ENCODE measurements around the gene MRPL37. TPM values are rescaled to one million over a fixed set of nuclear protein-coding genes. Genes with fewer than 3 reads are reported as not detected.

The MRPL37 gene
- 78.9 and 79.5 TPM in 2 replicates for total RNA-seq

DNA sequence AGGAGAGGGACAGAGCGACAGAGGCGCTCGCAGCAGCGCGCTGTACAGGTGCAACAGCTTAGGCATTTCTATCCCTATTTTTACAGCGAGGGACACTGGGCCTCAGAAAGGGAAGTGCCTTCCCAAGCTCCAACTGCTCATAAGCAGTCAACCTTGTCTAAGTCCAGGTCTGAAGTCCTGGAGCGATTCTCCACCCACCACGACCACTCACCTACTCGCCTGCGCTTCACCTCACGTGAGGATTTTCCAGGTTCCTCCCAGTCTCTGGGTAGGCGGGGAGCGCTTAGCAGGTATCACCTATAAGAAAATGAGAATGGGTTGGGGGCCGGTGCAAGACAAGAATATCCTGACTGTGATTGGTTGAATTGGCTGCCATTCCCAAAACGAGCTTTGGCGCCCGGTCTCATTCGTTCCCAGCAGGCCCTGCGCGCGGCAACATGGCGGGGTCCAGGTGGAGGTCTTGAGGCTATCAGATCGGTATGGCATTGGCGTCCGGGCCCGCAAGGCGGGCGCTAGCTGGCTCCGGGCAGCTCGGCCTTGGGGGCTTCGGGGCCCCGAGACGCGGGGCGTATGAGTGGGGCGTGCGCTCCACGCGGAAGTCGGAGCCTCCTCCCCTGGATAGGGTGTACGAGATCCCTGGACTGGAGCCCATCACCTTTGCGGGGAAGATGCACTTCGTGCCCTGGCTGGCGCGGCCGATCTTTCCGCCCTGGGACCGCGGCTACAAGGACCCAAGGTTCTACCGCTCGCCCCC lies at the start of gene MRPL37, which contains the start of gene CYB5RL:
MRPL37 (plus strand) TSS at position 403 of the 754 bp plus-strand sequence; CDS start at position 480, 77 bp downstream.
CYB5RL (minus strand) TSS at position 266 of the 754 bp plus-strand sequence. CDS start 4,414 bp downstream, outside the sequence.
- DNase-seq (ENCODE audit: low read depth), result peak; percentile 96
- TF ChIP-seq, protein P1, sequence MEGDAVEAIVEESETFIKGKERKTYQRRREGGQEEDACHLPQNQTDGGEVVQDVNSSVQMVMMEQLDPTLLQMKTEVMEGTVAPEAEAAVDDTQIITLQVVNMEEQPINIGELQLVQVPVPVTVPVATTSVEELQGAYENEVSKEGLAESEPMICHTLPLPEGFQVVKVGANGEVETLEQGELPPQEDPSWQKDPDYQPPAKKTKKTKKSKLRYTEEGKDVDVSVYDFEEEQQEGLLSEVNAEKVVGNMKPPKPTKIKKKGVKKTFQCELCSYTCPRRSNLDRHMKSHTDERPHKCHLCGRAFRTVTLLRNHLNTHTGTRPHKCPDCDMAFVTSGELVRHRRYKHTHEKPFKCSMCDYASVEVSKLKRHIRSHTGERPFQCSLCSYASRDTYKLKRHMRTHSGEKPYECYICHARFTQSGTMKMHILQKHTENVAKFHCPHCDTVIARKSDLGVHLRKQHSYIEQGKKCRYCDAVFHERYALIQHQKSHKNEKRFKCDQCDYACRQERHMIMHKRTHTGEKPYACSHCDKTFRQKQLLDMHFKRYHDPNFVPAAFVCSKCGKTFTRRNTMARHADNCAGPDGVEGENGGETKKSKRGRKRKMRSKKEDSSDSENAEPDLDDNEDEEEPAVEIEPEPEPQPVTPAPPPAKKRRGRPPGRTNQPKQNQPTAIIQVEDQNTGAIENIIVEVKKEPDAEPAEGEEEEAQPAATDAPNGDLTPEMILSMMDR (IDR thresholded peaks at IDR 0.05; ENCODE audit: insufficient read depth, low read depth, low read length), result no peak
- peak within 1 kb of the TSS; percentile 87 for H3K4me3 ChIP-seq (ENCODE audit: low read depth, low read length)

DNA sequence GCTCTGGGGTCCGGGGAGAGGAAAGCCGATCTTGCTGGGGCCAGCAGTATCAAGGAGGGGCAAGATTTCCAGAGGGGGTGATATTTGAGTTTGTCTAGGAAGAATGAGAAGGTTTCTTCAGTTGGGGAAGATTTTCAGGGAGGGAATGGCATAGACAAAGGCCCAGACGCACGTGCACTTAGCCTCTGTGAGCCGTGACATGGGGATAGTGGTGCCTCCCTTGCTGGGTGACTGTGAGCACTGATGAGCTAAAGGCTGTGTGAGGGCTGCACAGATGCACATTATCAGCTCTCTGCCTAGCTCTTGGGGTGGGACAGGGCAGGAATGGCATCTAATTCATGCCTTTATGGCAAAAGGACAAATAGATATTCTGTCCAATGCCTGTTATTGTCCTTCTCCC lies 49.0 kb upstream of the MRPL37 start:
- H3K4me3 ChIP-seq (ENCODE audit: low read depth, low read length), result no peak overlapping the region
- TF ChIP-seq, protein P1 (IDR thresholded peaks at IDR 0.05; ENCODE audit: insufficient read depth, low read depth, low read length), result no peak
- no peak for DNase-seq (ENCODE audit: low read depth)

- TF ChIP-seq, protein P1 (IDR thresholded peaks at IDR 0.05; ENCODE audit: insufficient read depth, low read depth, low read length), result no peak
- no peak within 1 kb of the TSS for H3K4me3 ChIP-seq (ENCODE audit: low read depth, low read length)
- no peak for DNase-seq (ENCODE audit: low read depth)
Observed at GRCh38 chr1:54152696-54153095, 47.3 kb upstream of the MRPL37 start, which contains the start of gene CDCP2. CDCP2 (minus strand) TSS chr1:54153000; CDS start chr1:54152922, 78 bp downstream.

DNA sequence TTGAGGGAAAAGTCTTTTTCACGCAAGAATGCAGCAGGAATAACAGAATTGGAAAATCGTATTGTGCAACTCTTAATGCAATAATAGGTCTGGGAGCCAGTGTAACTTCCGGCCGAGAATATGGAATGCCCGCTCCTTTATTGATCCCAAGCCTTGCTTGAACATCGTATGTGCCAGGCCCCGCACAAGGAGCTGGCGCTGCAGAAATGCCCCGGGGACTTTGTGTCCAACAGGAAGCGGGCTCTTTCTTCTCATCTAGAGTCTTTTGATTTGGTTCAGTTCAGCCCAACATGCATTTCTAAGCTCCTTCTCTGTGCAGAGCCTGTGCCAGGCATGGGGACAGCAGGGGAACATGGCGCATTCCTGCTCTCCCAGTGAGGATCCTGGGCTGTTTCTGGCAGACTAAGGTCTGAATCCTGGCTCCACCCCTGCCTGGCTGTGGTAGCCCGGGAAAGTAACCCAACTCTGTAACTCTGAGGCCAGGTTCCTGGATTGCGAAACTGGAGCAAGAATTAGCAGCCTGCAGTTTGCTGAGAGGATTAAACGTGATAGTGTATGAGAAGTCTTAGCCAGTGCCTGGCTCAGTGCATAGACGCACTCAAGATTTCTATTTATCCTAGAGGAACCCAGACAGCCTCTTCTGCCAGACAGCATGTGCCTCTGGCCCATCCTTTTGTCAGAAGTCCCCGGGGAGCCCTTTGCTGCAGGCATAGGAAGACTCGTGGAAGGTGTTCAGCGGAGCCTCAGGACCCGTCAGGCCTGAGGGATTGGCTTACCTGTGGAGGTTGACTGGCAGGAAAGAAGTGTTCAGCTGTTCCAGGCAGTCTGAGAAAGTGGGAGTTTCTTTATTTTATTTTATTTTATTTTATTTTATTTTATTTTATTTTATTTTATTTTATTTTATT lies 46.2 kb upstream of the MRPL37 start:
- TF ChIP-seq, protein P1 (IDR thresholded peaks at IDR 0.05; ENCODE audit: insufficient read depth, low read depth, low read length), result no peak
- no peak overlapping the region for H3K4me3 ChIP-seq (ENCODE audit: low read depth, low read length)
- peak; percentile 80 for DNase-seq (ENCODE audit: low read depth)

GRCh38 chr1:54156201-54156600 lies 43.8 kb upstream of the MRPL37 start:
- TF ChIP-seq, protein P1 (IDR thresholded peaks at IDR 0.05; ENCODE audit: insufficient read depth, low read depth, low read length), result no peak
- DNase-seq (ENCODE audit: low read depth), result no peak

DNA sequence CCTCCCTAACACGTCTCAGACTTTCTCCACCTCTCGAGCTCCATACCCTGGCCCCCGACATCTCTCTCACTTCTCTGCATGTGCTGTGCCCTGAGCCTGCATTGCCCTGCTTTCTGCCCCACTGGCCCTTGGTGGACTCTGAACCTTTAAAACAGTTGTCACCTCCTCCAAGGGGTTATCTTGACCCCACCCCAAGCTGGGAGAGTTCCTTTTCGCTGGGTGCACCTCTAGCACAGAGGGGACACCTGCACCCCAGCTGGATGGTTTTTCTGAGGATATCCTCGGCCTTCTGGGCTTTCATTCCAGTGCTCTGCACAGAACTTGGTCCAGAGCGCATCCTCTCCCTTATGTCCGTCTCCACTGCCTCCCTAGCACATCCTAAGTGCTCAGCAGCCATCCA lies 43.0 kb upstream of the MRPL37 start:
- TF ChIP-seq, protein P1 (IDR thresholded peaks at IDR 0.05; ENCODE audit: insufficient read depth, low read depth, low read length), result no peak
- no peak overlapping the region for H3K4me3 ChIP-seq (ENCODE audit: low read depth, low read length)
- DNase-seq (ENCODE audit: low read depth), result no peak

More at GRCh38 chr1:54156201-54156600, 43.8 kb upstream of the MRPL37 start:
- H3K4me3 ChIP-seq (ENCODE audit: low read depth, low read length), result no peak overlapping the region
